ENCODE measurements around the gene SAXO2.
"Not testable (repeated sequence)": the region's sequence is repeated elsewhere in the genome, so short reads cannot be mapped to it uniquely, and the experiment has no call there.

SAXO2 gene

GRCh38 chr15:82263350-82263749 lies 732 bp downstream of the SAXO2 start:
- no peaks in the 10 kb centered on the region for H3K9me3 ChIP-seq
- H3K27ac ChIP-seq, result no peak overlapping the region
- H3K36me3 ChIP-seq, result peaks cover 14% of the 10 kb centered on the region
- H3K4me3 ChIP-seq, result peak overlapping the region; percentile 86
- peak overlapping the region; percentile 93 for H3K4me2 ChIP-seq
- no peak for TF ChIP-seq Cebpa-rat (IDR thresholded peaks at IDR 0.05)
- peaks cover 28% of the 10 kb centered on the region for H3K4me1 ChIP-seq
- peaks cover 4% of the 10 kb centered on the region; the same call in 1 of the 2 replicates for H4K20me1 ChIP-seq
- no peaks in the 10 kb centered on the region for H3K27me3 ChIP-seq
- H3K9ac ChIP-seq, result peak overlapping the region; percentile 78; the same call in 1 of the 2 replicates

DNA sequence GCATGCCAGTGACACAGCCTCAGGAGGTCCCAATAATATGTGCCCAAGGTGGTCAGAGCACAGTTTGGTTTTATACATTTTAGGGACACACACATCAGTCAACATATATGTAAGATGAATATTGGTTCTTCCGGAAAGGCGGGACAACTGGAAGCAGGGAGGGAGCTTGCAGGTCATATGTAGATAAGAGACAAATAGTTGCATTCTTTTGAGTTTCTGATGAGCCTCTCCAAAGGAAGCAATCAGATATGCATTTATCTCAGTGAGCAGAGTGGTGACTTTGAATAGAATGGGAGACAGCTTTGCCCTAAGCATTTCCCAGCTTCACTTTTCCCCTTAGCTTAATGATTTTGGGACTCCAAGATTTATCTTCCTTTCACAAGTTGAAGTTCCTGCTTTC lies 4.5 kb downstream of the SAXO2 start:
- not testable (repeated sequence) for H3K4me2 ChIP-seq, H3K9me3 ChIP-seq, H3K27ac ChIP-seq, H3K9ac ChIP-seq, H4K20me1 ChIP-seq, H3K4me3 ChIP-seq, H3K27me3 ChIP-seq, H3K36me3 ChIP-seq
- H3K4me1 ChIP-seq, result peaks cover 14% of the 10 kb centered on the region

GRCh38 chr15:82268454-82268853 lies 5.8 kb downstream of the SAXO2 start:
- H3K4me2 ChIP-seq, H3K4me3 ChIP-seq, H3K27me3 ChIP-seq, H3K27ac ChIP-seq, H4K20me1 ChIP-seq, H3K9me3 ChIP-seq, H3K4me1 ChIP-seq, H3K9ac ChIP-seq, H3K36me3 ChIP-seq: not testable (repeated sequence)

DNA sequence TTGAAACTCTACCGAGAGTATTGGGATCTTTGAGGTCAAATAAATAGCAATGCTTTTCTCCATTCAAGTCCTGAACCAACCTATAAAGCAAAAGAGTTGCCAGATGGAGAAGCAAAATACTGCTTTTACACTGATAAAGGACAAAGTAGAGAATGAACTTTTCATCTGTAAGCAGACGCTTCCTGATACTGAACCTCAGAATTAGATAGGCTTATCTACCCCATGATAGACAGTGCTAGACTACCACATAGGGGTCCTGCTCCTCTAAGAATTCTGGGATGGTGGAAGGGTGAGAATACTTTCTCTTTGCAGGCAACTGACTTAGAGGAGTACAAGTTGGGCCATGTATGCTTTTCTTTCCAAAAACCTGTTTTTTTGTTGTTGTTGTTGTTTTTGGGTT lies 9.5 kb downstream of the SAXO2 start:
- H3K4me3 ChIP-seq, result no peak overlapping the region
- TF ChIP-seq Cebpa-rat (IDR thresholded peaks at IDR 0.05), result no peak
- no peaks in the 10 kb centered on the region for H3K4me1 ChIP-seq
- no peak overlapping the region for H3K4me2 ChIP-seq
- H4K20me1 ChIP-seq, result no peaks in the 10 kb centered on the region
- no peaks in the 10 kb centered on the region for H3K36me3 ChIP-seq
- H3K9ac ChIP-seq, result no peak overlapping the region
- peaks cover 8% of the 10 kb centered on the region for H3K9me3 ChIP-seq
- H3K27me3 ChIP-seq, result no peaks in the 10 kb centered on the region
- H3K27ac ChIP-seq, result no peak overlapping the region

DNA sequence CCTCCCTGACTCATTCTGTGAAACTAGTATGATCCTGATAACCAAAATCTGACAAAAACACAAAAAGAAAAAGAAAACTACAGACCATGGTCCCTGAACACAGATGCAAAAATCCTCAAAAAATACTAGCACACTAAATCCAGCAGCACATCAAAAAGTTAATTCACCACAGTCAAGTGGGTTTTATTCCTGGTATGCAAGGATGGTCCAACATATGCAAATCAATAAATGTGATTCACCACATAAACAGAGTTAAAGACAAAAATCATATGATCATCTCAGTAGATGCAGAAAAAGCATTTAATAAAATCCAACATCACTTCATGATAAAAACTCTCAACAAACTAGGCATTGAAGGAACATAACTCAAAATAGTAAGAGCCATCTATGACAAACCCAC lies 12.8 kb downstream of the SAXO2 start:
- H3K9me3 ChIP-seq, result peaks cover 8% of the 10 kb centered on the region
- no peak overlapping the region for H3K4me3 ChIP-seq
- no peak overlapping the region for H3K9ac ChIP-seq
- H3K4me2 ChIP-seq, result no peak overlapping the region
- no peaks in the 10 kb centered on the region for H3K36me3 ChIP-seq
- TF ChIP-seq Cebpa-rat (IDR thresholded peaks at IDR 0.05), result no peak
- H3K27ac ChIP-seq, result no peak overlapping the region
- no peaks in the 10 kb centered on the region for H4K20me1 ChIP-seq
- no peaks in the 10 kb centered on the region for H3K4me1 ChIP-seq
- no peaks in the 10 kb centered on the region for H3K27me3 ChIP-seq

GRCh38 chr15:82281276-82281675 lies 18.7 kb downstream of the SAXO2 start:
- H3K27me3 ChIP-seq, H3K4me3 ChIP-seq, H3K9me3 ChIP-seq: not testable (repeated sequence)

GRCh38 chr15:82282386-82282785 lies 19.8 kb downstream of the SAXO2 start:
- H3K27me3 ChIP-seq, H4K20me1 ChIP-seq, H3K36me3 ChIP-seq, H3K4me2 ChIP-seq, H3K4me3 ChIP-seq, H3K9me3 ChIP-seq, H3K9ac ChIP-seq, H3K27ac ChIP-seq: not testable (repeated sequence)
- peaks cover 12% of the 10 kb centered on the region for H3K4me1 ChIP-seq

More at GRCh38 chr15:82281276-82281675, 18.7 kb downstream of the SAXO2 start:
- not testable (repeated sequence) for H3K4me1 ChIP-seq, H3K4me2 ChIP-seq, H3K9ac ChIP-seq, H3K27ac ChIP-seq, H3K36me3 ChIP-seq, H4K20me1 ChIP-seq

DNA sequence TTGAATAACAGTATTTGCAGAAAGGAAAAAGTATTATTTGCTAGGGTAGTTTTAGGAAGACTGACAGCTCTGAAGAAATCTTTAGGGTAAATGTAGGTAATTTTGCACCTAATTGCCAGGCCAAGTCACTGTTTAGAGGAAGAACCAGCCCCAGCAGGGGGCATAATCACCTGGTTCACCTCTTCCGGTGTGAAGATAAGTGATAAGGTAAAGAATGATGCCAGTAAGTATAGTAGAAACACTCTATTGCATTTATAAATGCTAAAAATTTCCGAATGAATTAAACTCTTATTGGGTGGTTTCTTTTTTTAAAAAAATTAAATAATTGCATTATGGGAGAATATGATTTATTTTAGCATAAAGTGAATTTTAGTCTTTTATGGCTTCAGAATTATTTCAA lies 21.8 kb downstream of the SAXO2 start:
- not testable (repeated sequence) for H3K36me3 ChIP-seq, H3K27ac ChIP-seq, H3K9me3 ChIP-seq, H3K27me3 ChIP-seq, H3K4me3 ChIP-seq, H3K9ac ChIP-seq, H3K4me2 ChIP-seq, H4K20me1 ChIP-seq
- H3K4me1 ChIP-seq, result peaks cover 12% of the 10 kb centered on the region

DNA sequence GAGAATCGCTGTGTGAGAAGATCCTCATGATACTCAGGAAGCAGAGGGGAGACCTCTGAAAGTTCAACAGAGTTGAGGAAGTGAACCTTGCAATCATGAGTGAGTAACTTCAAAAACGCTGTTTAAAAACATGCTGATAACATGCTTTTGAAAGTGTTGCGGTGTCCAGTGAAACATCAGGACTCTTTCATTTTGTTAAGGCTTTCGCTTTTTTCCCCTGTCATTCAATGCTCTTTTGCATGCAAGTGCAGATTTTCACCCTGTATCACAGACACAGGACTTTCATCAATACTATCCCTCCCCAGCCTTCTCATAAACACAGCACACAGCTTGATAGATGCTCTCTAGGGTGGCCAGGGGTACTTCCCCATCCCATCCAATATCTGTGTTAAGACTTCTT lies 23.9 kb downstream of the SAXO2 start:
- not testable (repeated sequence) for H3K27me3 ChIP-seq, H3K36me3 ChIP-seq, H3K9me3 ChIP-seq, H3K4me3 ChIP-seq, H4K20me1 ChIP-seq, H3K27ac ChIP-seq, H3K9ac ChIP-seq
- Histone ChIP-seq H3K4me2 (peak overlapping the region; percentile 34), H3K4me1 (peaks cover 12% of the 10 kb centered on the region)

GRCh38 chr15:82288202-82288601 lies 25.6 kb downstream of the SAXO2 start:
- H3K9me3 ChIP-seq, H3K27ac ChIP-seq, H3K36me3 ChIP-seq, H3K27me3 ChIP-seq, H4K20me1 ChIP-seq, H3K9ac ChIP-seq, H3K4me2 ChIP-seq, H3K4me3 ChIP-seq: not testable (repeated sequence)
- H3K4me1 ChIP-seq, result peaks cover 12% of the 10 kb centered on the region

DNA sequence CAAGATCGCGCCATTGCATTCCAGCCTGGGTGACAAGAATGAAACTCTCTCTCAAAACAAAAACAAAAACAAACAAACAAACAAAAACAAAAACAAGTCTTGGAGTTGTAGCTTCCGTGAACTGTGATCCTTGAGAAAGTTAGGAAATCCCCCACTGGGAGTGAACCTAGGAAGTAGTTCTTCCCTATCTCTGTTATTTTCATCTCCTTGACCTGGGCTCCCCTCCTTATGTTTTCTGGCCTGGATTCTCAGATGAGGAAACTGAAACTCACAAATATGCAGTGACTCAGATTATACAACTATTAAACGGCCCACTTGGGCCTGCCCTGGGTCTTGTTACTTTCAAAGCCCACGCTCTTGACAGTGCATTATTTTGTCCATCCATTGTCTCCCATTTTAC lies 29.7 kb downstream of the SAXO2 start:
- Histone ChIP-seq H3K4me3 (no peak overlapping the region), H3K4me1 (no peaks in the 10 kb centered on the region), H3K27ac (no peak overlapping the region), H3K4me2 (no peak overlapping the region), H3K36me3 (no peaks in the 10 kb centered on the region), H3K9me3 (peaks cover 4% of the 10 kb centered on the region; the same call in 1 of the 2 replicates), H3K27me3 (no peaks in the 10 kb centered on the region), H3K9ac (no peak overlapping the region), H4K20me1 (no peaks in the 10 kb centered on the region)
- no peak for TF ChIP-seq Cebpa-rat (IDR thresholded peaks at IDR 0.05)

Measured in BLaER1 (cell line).